ENCODE measurements around the gene NME3.

- peak in 1 of 6 experiments; percentile 10 for TF ChIP-seq CTCF (IDR thresholded peaks at IDR 0.05)
- TF ChIP-seq POLR2A (IDR thresholded peaks at IDR 0.05), result no peak
These were observed 7.5 kb downstream of the NME3 start for GRCh38 chr16:1763521-1764511.

All from Peyer's patch (tissue), 4 donors.